ENCODE measurements around the gene ZNF526.

GRCh38 chr19:42184401-42184861, 35.7 kb upstream of the ZNF526 start:
- TF ChIP-seq ZNF384 (IDR thresholded peaks at IDR 0.05), result no peak
- no peak for TF ChIP-seq CTBP1 (IDR thresholded peaks at IDR 0.05; ENCODE audit: borderline replicate concordance)

Measured in HEK293T (cell line).